Stomach (tissue), 9 donors: ENCODE data around the gene REM1. TPM values are rescaled to one million over a fixed set of nuclear protein-coding genes. Genes with fewer than 3 reads are reported as not detected.

Experiments
- DNase-seq, 2 donors: peaks; one replicate each; pipeline versions ENCODE4 v3.0.0 to v3.0.0-alpha.2; 2013 to 2019
- H3K27ac ChIP-seq, 5 donors: fragments of 200-600 bp in 4 of 5; sonication (generic) in 4 of 5; one replicate each; pipeline ENCODE4 v1.5.1; 2013 to 2019; ENCODE audit warnings: mild to moderate bottlenecking in 1 of 5, moderate library complexity in 1 of 5
- H3K27me3 ChIP-seq, 3 donors: fragments of 200-600 bp; sonication (generic); one replicate each; pipeline ENCODE4 v1.5.1; 2017 to 2019; ENCODE audit warnings: mixed run types in 1 of 3
- H3K36me3 ChIP-seq, 4 donors: fragments of 200-600 bp; sonication (generic); 1 replicate in 3 of 4; 2 replicates in 1 of 4; pipeline ENCODE4 v1.5.1; 2016 to 2019
- H3K4me1 ChIP-seq, 4 donors: fragments of 200-600 bp; sonication (generic); one replicate each; pipeline ENCODE4 v1.5.1; 2016 to 2019
- H3K4me3 ChIP-seq, 4 donors: fragments of 200-600 bp; sonication (generic) in 3 of 4; one replicate each; pipeline ENCODE4 v1.5.1; 2016 to 2019; ENCODE audit warnings: mild to moderate bottlenecking in 1 of 4
- H3K9me3 ChIP-seq, 4 donors: fragments of 200-600 bp; sonication (generic); one replicate each; pipeline ENCODE4 v1.5.1; 2016 to 2019
- EP300 ChIP-seq: sonication (generic); formaldehyde crosslinking; IDR thresholded peaks from one replicate; pipeline ENCODE4 v1.6.1; 2017; ENCODE audit warnings: antibody characterized with exemption
- POLR2A ChIP-seq, 4 donors: fragments of 450-650 bp; IDR thresholded peaks; one replicate each; pipeline ENCODE4 v1.6.1; 2016; ENCODE audit warnings: antibody characterized with exemption in 4 of 4, control low read depth in 2 of 4, mild to moderate bottlenecking in 1 of 4, moderate library complexity in 1 of 4
- POLR2AphosphoS5 ChIP-seq, 3 donors: sonication (generic); formaldehyde crosslinking; IDR thresholded peaks; one replicate each; pipeline ENCODE4 v1.6.1; 2016; ENCODE audit warnings: antibody characterized with exemption in 3 of 3
- WGBS, 5 donors: extraction: QIAGEN DNeasy Blood & Tissue Kit in 3 of 5; methylation state at CpG; one replicate each; pipeline versions ENCODE4 v1.1.5 to v1.1.7; 2013 to 2018; 5-methylcytosine and 5-hydroxymethylcytosine counted together
- intact Hi-C: fragments of 100-400 bp; cut with DNase I; formaldehyde crosslinking; loops from one replicate; pipeline ENCODE4 v1.15.1; 2023; ENCODE audit warnings: low total_unique reads
- polyA plus RNA-seq, 3 donors: library from polyadenylated mRNA; stranded (reverse); fragments of 200-250 nt; gene quantifications; one replicate each; pipeline ENCODE4 v1.2.3, GENCODE V29; 2013
- total RNA-seq, 5 donors: library from RNA; depleted of rRNA; stranded (reverse); fragments of >200 nt; gene quantifications; one replicate each; pipeline versions ENCODE4 v1.1.0 to v1.2.3, GENCODE V29; 2014 to 2016
- TF ChIP-seq, protein P1 (sequence below), 7 experiments: fragments of 450-650 bp in 4 of 7; fragments of 200-600 bp in 3 of 7; sonication (generic) in 3 of 7; IDR thresholded peaks; one replicate each; pipeline ENCODE4 v1.5.1; 2016 to 2019; ENCODE audit warnings: antibody characterized with exemption in 7 of 7, control low read depth in 2 of 7, mild to moderate bottlenecking in 1 of 7
- donor health status: healthy with polysubstance abuse.
- donor health status: Bipolar disorder and iron deficiency.
- donor health status: healthy.

The REM1 gene
- total and polyA plus RNA-seq, 8 donors: 1.1 to 2.1 (median 1.3) TPM; not detected in 3

DNA sequence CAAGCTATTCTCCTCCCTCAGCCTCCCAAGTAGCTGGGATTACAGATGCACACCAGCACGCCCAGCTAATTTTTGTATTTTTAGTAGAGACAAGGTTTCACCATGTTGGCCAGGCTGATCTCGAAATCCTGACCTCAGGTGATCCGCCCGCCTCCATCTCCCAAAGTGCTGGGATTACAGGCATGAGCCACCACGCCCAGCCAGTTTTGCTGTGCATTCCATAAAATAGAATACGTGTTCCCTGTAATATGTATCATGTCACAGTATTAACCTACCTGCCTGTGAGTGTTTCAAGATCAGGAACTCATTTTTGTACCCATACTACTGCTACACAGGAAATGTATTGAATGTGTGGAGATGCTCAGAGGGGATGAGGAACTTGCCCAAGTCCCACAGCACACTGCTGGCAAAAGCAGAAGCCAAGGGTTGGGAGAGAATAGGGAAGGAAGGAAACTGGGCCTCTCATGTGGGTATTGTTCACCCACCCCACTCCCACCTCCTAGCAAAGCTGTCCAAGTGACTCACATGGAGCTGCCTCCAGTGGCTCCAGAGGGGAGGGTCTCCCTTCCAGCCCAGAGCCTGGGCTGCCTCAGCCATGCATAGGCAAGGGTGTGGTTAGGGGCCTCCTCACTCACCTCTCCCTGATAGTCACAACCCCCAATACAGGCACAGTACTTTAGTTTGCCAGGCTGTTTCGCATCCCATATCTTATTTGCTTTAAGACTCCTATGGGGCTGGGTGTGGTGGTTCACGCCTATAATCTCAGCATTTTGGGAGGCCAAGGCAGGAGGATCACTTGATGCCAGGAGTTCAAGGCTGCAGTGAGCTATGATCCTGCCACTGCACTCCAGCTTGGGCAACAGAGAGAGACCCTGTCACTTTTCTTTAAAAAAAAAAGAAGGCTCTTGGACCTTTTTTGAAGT lies 48.5 kb downstream of the REM1 start:
- Histone ChIP-seq H3K27ac (peak overlapping the region in 2 of 5 donors; percentile 36 to 68), H3K4me1 (peaks cover 13 to 60% (median 37%) of the 10 kb centered on the region in 4 donors), H3K9me3 (no peaks in the 10 kb centered on the region), H3K27me3 (no peaks in the 10 kb centered on the region), H3K36me3 (peaks cover 17 to 73% (median 69%) of the 10 kb centered on the region in 4 donors), H3K4me3 (no peak overlapping the region)
- TF ChIP-seq, protein P1, sequence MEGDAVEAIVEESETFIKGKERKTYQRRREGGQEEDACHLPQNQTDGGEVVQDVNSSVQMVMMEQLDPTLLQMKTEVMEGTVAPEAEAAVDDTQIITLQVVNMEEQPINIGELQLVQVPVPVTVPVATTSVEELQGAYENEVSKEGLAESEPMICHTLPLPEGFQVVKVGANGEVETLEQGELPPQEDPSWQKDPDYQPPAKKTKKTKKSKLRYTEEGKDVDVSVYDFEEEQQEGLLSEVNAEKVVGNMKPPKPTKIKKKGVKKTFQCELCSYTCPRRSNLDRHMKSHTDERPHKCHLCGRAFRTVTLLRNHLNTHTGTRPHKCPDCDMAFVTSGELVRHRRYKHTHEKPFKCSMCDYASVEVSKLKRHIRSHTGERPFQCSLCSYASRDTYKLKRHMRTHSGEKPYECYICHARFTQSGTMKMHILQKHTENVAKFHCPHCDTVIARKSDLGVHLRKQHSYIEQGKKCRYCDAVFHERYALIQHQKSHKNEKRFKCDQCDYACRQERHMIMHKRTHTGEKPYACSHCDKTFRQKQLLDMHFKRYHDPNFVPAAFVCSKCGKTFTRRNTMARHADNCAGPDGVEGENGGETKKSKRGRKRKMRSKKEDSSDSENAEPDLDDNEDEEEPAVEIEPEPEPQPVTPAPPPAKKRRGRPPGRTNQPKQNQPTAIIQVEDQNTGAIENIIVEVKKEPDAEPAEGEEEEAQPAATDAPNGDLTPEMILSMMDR (IDR thresholded peaks at IDR 0.05): no peak
- TF ChIP-seq EP300 (no peak), POLR2A (IDR thresholded peaks at IDR 0.05) (no peak), POLR2AphosphoS5 (IDR thresholded peaks at IDR 0.05) (no peak)
- intact Hi-C loops: no loop called here
- WGBS, 5 donors: 72 to 85% (median 81%) methylated on average over 8 of the region's 8 CpGs
- DNase-seq: no peak

DNA sequence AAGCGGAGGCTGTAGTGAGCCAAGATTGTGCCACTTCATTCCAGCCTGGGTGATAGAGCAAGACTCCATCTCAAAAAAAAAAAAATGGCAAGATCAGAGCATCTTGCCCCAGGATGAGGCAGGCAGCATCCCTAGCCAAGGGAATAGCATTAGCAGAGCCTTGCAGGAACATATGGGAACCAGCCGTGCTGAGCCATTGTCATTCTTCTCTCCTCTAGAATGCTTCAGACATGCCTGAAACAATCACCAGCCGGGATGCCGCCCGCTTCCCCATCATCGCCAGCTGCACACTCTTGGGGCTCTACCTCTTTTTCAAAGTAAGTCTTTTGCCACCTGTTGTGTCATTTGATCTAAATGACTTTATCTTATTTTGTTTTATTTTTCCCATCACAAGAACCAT lies 52.2 kb downstream of the REM1 start:
- WGBS, 5 donors: 92 to 97% (median 93%) methylated on average over 6 of the region's 6 CpGs

More for the DNA sequence above, 52.2 kb downstream of the REM1 start:
- Histone ChIP-seq H3K27ac (no peak overlapping the region), H3K27me3 (no peaks in the 10 kb centered on the region), H3K36me3 (peaks cover 44 to 88% (median 80%) of the 10 kb centered on the region in 4 donors), H3K4me3 (no peak overlapping the region), H3K9me3 (no peaks in the 10 kb centered on the region), H3K4me1 (peaks cover 0 to 27% (median 15%) of the 10 kb centered on the region in 4 donors)
- DNase-seq: no peak
- TF ChIP-seq POLR2AphosphoS5 (IDR thresholded peaks at IDR 0.05) (no peak), POLR2A (IDR thresholded peaks at IDR 0.05) (no peak), EP300 (no peak)
- TF ChIP-seq, protein P1 (IDR thresholded peaks at IDR 0.05): no peak
- intact Hi-C loops: no loop called here

Other genes starting within 250 kb of the REM1 start
- not detected for gene DEFB115, start 217.6 kb upstream of the REM1 start, total RNA-seq
- not detected for gene DEFB115, start 217.6 kb upstream of the REM1 start, polyA plus RNA-seq
- not detected for gene DEFB116, start 166.7 kb upstream of the REM1 start, total RNA-seq
- not detected for gene DEFB116, start 166.7 kb upstream of the REM1 start, polyA plus RNA-seq
- not detected for gene DEFB118, start 106.7 kb upstream of the REM1 start, total RNA-seq
- gene DEFB118, start 106.7 kb upstream of the REM1 start, polyA plus RNA-seq: not detected
- gene DEFB119, start 84.7 kb upstream of the REM1 start, total RNA-seq: not detected
- gene DEFB119, start 84.7 kb upstream of the REM1 start, polyA plus RNA-seq: not detected
- not detected for gene DEFB121, start 69.1 kb upstream of the REM1 start, total RNA-seq
- not detected for gene DEFB121, start 69.1 kb upstream of the REM1 start, polyA plus RNA-seq
- gene DEFB123, start 34.7 kb upstream of the REM1 start, total RNA-seq: not detected
- gene DEFB123, start 34.7 kb upstream of the REM1 start, polyA plus RNA-seq: not detected
- gene DEFB124, start 161 bp upstream of the REM1 start, total RNA-seq: 1 to 10 TPM in 1 of 5 donors, not detected in 4; 1.1 TPM
- under 1 TPM in 1 of 3 donors, not detected in 2; 0.28 TPM for gene DEFB124, start 161 bp upstream of the REM1 start, polyA plus RNA-seq
- 100 to 1,000 TPM in 1 of 5 donors, 10 to 100 TPM in 4; 10.7 to 103 (median 56.9) TPM for gene HM13, start 39.2 kb downstream of the REM1 start, total RNA-seq
- gene HM13, start 39.2 kb downstream of the REM1 start, polyA plus RNA-seq: 100 to 1,000 TPM; 119 to 181 (median 165) TPM
- 100 to 1,000 TPM; 315 to 475 (median 378) TPM for gene ID1, start 130.0 kb downstream of the REM1 start, total RNA-seq
- 100 to 1,000 TPM; 168 to 585 (median 350) TPM for gene ID1, start 130.0 kb downstream of the REM1 start, polyA plus RNA-seq
- 1 to 10 TPM in 2 of 5 donors, not detected in 3; 1.8 to 4.2 TPM for gene COX4I2, start 162.6 kb downstream of the REM1 start, total RNA-seq
- 1 to 10 TPM; 1.8 to 6.7 (median 4.8) TPM for gene COX4I2, start 162.6 kb downstream of the REM1 start, polyA plus RNA-seq
- 100 to 1,000 TPM in 2 of 5 donors, 10 to 100 TPM in 3; 61.7 to 210 (median 68.7) TPM for gene BCL2L1, start 247.6 kb downstream of the REM1 start, total RNA-seq
- 10 to 100 TPM; 47.1 to 88.2 (median 73.0) TPM for gene BCL2L1, start 247.6 kb downstream of the REM1 start, polyA plus RNA-seq